ENCODE data around the gene LPIN2. TPM values are rescaled to one million over a fixed set of nuclear protein-coding genes. Genes with fewer than 3 reads are reported as not detected.
"Not testable (repeated sequence)": the region's sequence is repeated elsewhere in the genome, so short reads cannot be mapped to it uniquely, and the experiment has no call there.

The LPIN2 gene
- total and polyA plus RNA-seq, 2 experiments from 2014 or later: 29.1 to 62.1 TPM

DNA sequence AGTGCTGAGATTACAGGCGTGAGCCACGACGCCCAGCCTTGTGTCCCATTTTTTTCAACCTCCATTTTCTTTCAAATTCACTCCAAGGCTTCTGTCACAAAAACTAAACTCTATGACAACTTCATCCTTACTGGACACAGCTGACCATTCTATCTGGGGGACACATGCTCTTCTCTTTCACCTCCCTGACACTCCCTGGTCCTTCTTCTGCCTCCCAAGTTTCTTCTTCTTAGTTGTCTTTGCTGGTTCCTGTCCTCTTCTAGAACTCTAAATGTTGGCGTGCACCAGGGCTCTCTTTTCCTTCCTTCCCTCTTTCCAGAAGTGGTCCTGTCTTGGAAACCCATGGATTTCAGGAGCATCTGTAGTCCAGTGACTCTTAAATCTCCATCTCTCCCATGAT lies 40.1 kb upstream of the LPIN2 start:
- Histone ChIP-seq H2AFZ (no peak overlapping the region), H3K27me3 (no peaks in the 10 kb centered on the region), H3K9me2 (replicated peaks; ENCODE audit: insufficient read depth) (no peaks in the 10 kb centered on the region), H3K4me3 (no peak overlapping the region), H3K36me3 (replicated peaks; ENCODE audit: insufficient read depth, low read depth) (no peaks in the 10 kb centered on the region), H4K20me1 (ENCODE audit: insufficient read depth, poor library complexity, severe bottlenecking) (no peaks in the 10 kb centered on the region), H3K4me1 (ENCODE audit: insufficient read depth) (peaks cover 9% of the 10 kb centered on the region), H3K4me2 (no peak overlapping the region), H3K79me2 (no peaks in the 10 kb centered on the region), H3K9me3 (ENCODE audit: low read depth) (no peaks in the 10 kb centered on the region), H3K27ac (peak overlapping the region; percentile 93)
- no peak for TF ChIP-seq CTCF (IDR thresholded peaks at IDR 0.05; ENCODE audit: poor library complexity)
- no peak for TF ChIP-seq EZH2phosphoT487 (IDR thresholded peaks at IDR 0.05; ENCODE audit: low read depth, severe bottlenecking, unreplicated experiment)
- TF ChIP-seq EZH2 (IDR thresholded peaks at IDR 0.05; ENCODE audit: borderline replicate concordance): no peak
- no peak for DNase-seq (ENCODE audit: low spot score)
- WGBS (ENCODE audit: low lambda C conversion rate, missing lambda C conversion rate): 99% methylated on average over 4 of the region's 4 CpGs

DNA sequence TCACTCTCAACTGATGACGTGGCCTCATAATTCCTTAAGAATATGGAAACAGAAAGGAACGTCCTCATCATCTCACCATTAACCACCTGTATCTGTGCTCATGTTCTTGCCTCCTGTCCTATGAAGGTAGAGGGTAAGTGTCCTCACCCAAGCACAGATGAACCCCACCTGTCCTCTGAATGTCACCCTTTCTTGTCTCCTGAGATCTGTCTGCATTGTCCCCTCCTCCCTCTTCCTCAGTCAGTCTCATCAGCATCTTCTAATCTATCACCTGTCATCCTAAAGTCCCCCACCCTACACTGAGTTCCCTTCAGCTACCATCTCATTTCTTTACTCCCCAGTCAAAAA lies 39.4 kb upstream of the LPIN2 start:
- no peak for DNase-seq (ENCODE audit: low spot score)
- Histone ChIP-seq H3K4me1 (ENCODE audit: insufficient read depth) (peaks cover 9% of the 10 kb centered on the region), H3K9me2 (replicated peaks; ENCODE audit: insufficient read depth) (no peaks in the 10 kb centered on the region), H3K9me3 (ENCODE audit: low read depth) (no peaks in the 10 kb centered on the region), H3K27ac (peak overlapping the region; percentile 93), H3K4me2 (peak overlapping the region; percentile 51), H4K20me1 (ENCODE audit: insufficient read depth, poor library complexity, severe bottlenecking) (no peaks in the 10 kb centered on the region), H3K36me3 (replicated peaks; ENCODE audit: insufficient read depth, low read depth) (no peaks in the 10 kb centered on the region), H2AFZ (no peak overlapping the region), H3K4me3 (no peak overlapping the region), H3K79me2 (no peaks in the 10 kb centered on the region), H3K27me3 (no peaks in the 10 kb centered on the region)
- WGBS (ENCODE audit: low lambda C conversion rate, missing lambda C conversion rate): 85% methylated on average over 2 of the region's 2 CpGs
- no peak for TF ChIP-seq EZH2phosphoT487 (IDR thresholded peaks at IDR 0.05; ENCODE audit: low read depth, severe bottlenecking, unreplicated experiment)
- no peak for TF ChIP-seq CTCF (IDR thresholded peaks at IDR 0.05; ENCODE audit: poor library complexity)
- TF ChIP-seq EZH2 (IDR thresholded peaks at IDR 0.05; ENCODE audit: borderline replicate concordance): no peak

- Histone ChIP-seq H2AFZ (no peak overlapping the region), H3K9me2 (replicated peaks; ENCODE audit: insufficient read depth) (no peaks in the 10 kb centered on the region), H3K27ac (peak overlapping the region; percentile 93), H3K9me3 (ENCODE audit: low read depth) (no peaks in the 10 kb centered on the region), H3K27me3 (no peaks in the 10 kb centered on the region), H3K4me2 (peak overlapping the region; percentile 43), H3K79me2 (no peaks in the 10 kb centered on the region), H4K20me1 (ENCODE audit: insufficient read depth, poor library complexity, severe bottlenecking) (no peaks in the 10 kb centered on the region), H3K36me3 (replicated peaks; ENCODE audit: insufficient read depth, low read depth) (no peaks in the 10 kb centered on the region), H3K4me1 (ENCODE audit: insufficient read depth) (peaks cover 9% of the 10 kb centered on the region), H3K4me3 (no peak overlapping the region)
- TF ChIP-seq EZH2 (IDR thresholded peaks at IDR 0.05; ENCODE audit: borderline replicate concordance) (no peak), EZH2phosphoT487 (IDR thresholded peaks at IDR 0.05; ENCODE audit: low read depth, severe bottlenecking, unreplicated experiment) (no peak), CTCF (IDR thresholded peaks at IDR 0.05; ENCODE audit: poor library complexity) (no peak)
- 53% methylated on average over 8 of the region's 8 CpGs for WGBS (ENCODE audit: low lambda C conversion rate, missing lambda C conversion rate)
- DNase-seq (ENCODE audit: low spot score): peak; percentile 74
Measured at GRCh38 chr18:3051718-3052410, 38.9 kb upstream of the LPIN2 start.

DNA sequence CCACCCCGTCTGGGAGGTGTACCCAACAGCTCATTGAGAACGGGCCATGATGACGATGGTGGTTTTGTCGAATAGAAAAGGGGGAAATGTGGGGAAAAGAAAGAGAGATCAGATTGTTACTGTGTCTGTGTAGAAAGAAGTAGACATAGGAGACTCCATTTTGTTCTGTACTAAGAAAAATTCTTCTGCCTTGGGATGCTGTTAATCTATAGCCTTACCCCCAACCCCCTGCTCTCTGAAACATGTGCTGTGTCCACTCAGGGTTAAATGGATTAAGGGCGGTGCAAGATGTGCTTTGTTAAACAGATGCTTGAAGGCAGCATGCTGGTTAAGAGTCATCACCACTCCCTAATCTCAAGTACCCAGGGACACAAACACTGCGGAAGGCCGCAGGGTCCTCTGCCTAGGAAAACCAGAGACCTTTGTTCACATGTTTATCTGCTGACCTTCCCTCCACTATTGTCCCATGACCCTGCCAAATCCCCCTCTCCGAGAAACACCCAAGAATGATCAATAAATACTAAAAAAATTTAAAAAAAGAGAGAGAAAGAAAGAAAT lies 37.0 kb upstream of the LPIN2 start:
- H3K9me2 ChIP-seq (replicated peaks; ENCODE audit: insufficient read depth); H3K27me3 ChIP-seq; H2AFZ ChIP-seq; H3K9me3 ChIP-seq (ENCODE audit: low read depth); H3K4me2 ChIP-seq; DNase-seq (ENCODE audit: low spot score); H4K20me1 ChIP-seq (ENCODE audit: insufficient read depth, poor library complexity, severe bottlenecking); H3K79me2 ChIP-seq; H3K4me3 ChIP-seq; H3K36me3 ChIP-seq (replicated peaks; ENCODE audit: insufficient read depth, low read depth): not testable (repeated sequence)
- peaks cover 19% of the 10 kb centered on the region for H3K4me1 ChIP-seq (ENCODE audit: insufficient read depth)
- H3K27ac ChIP-seq: peak overlapping the region; percentile 93
- 62% methylated on average over 8 of the region's 8 CpGs for WGBS (ENCODE audit: low lambda C conversion rate, missing lambda C conversion rate)
